HL-60 (cell line): Measurements from ENCODE around the gene MRPS34.

Source experiments
- DNase-seq, 2 experiments: peaks; one replicate each; pipeline ENCODE4 v3.0.0-alpha.2; 2010 to 2020; ENCODE audit warnings: low read depth in 1 of 2, low spot score in 1 of 2
- H3K27ac ChIP-seq: fragments of 250-450 bp; sonication (Bioruptor Pico); replicated peaks from 2 replicates; pipeline ENCODE4 v1.5.1; 2020; ENCODE audit warnings: mild to moderate bottlenecking, moderate library complexity
- H3K27me3 ChIP-seq: fragments of 250-450 bp; sonication (Bioruptor Pico); 2 replicates; pipeline ENCODE4 v1.5.1; 2021; ENCODE audit warnings: mild to moderate bottlenecking, moderate library complexity; ENCODE audit not compliant: insufficient read depth, poor library complexity, severe bottlenecking
- H3K4me3 ChIP-seq: replicated peaks from 2 replicates; pipeline ENCODE4 v1.5.1; 2011; ENCODE audit warnings: mild to moderate bottlenecking, control low read depth, low read length; ENCODE audit not compliant: insufficient read depth
- GABPA ChIP-seq: IDR thresholded peaks from 2 replicates; pipeline ENCODE4 v1.6.1; 2012; ENCODE audit warnings: low read depth
- POLR2AphosphoS5 ChIP-seq: IDR thresholded peaks from 2 replicates; pipeline ENCODE4 v1.6.1; 2012; ENCODE audit warnings: low read depth
- REST ChIP-seq: IDR thresholded peaks from 2 replicates; pipeline ENCODE4 v1.6.1; 2012; ENCODE audit warnings: low read depth; ENCODE audit not compliant: insufficient replicate concordance
- SPI1 ChIP-seq: IDR thresholded peaks from 2 replicates; pipeline ENCODE4 v1.6.1; 2012; ENCODE audit warnings: low read depth, mild to moderate bottlenecking, borderline replicate concordance
- TF ChIP-seq, protein P1 (sequence below): IDR thresholded peaks from one replicate; pipeline ENCODE4 v1.5.1; 2011; ENCODE audit warnings: low read length, control low read depth, inconsistent platforms; ENCODE audit not compliant: insufficient read depth

Gene MRPS34

GRCh38 chr16:1816396-1817275, 43.7 kb upstream of the MRPS34 start:
- no peak for TF ChIP-seq GABPA
- TF ChIP-seq POLR2AphosphoS5, result no peak
- TF ChIP-seq SPI1, result no peak
- TF ChIP-seq, protein P1, sequence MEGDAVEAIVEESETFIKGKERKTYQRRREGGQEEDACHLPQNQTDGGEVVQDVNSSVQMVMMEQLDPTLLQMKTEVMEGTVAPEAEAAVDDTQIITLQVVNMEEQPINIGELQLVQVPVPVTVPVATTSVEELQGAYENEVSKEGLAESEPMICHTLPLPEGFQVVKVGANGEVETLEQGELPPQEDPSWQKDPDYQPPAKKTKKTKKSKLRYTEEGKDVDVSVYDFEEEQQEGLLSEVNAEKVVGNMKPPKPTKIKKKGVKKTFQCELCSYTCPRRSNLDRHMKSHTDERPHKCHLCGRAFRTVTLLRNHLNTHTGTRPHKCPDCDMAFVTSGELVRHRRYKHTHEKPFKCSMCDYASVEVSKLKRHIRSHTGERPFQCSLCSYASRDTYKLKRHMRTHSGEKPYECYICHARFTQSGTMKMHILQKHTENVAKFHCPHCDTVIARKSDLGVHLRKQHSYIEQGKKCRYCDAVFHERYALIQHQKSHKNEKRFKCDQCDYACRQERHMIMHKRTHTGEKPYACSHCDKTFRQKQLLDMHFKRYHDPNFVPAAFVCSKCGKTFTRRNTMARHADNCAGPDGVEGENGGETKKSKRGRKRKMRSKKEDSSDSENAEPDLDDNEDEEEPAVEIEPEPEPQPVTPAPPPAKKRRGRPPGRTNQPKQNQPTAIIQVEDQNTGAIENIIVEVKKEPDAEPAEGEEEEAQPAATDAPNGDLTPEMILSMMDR, result no peak
- no peak for TF ChIP-seq REST
- no peaks in the 10 kb centered on the region for H3K27me3 ChIP-seq
- no peak for DNase-seq
- no peak overlapping the region for H3K27ac ChIP-seq
- no peak overlapping the region for H3K4me3 ChIP-seq

DNA sequence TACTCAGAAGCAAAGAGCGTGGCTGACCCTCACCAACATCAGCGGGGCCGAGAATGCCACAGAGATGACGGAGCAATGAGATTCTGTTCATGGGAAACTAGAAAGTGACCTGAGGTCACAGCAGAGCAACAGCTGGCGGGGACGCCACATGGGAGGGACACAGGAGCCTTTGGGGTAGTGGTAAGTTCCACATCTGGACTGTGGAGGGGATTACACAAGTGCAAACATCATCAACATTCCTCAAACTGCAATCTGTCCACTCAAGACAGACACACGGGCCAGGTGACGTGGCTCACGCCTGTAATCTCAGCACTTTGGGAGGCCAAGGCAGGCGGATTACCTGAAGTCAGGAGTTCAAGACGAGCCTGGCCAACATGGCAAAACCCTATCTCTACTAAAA, 42.5 kb upstream of the MRPS34 start:
- no peak for DNase-seq
- H3K4me3 ChIP-seq, result no peak overlapping the region

More for the DNA sequence above, 42.5 kb upstream of the MRPS34 start:
- Histone ChIP-seq H3K27ac (no peak overlapping the region), H3K27me3 (no peaks in the 10 kb centered on the region)
- TF ChIP-seq, protein P1, result no peak
- TF ChIP-seq GABPA, result no peak
- no peak for TF ChIP-seq POLR2AphosphoS5
- TF ChIP-seq REST, result no peak
- TF ChIP-seq SPI1, result no peak
